ENCODE measurements around the gene FOXJ3. TPM values are rescaled to one million over a fixed set of nuclear protein-coding genes. Genes with fewer than 3 reads are reported as not detected.

Gene FOXJ3
- total and polyA plus RNA-seq, 2 of the 8 experiments (the other 6 are each of a cell fraction or from before 2014, with no cell fraction given): 48.6 to 51.9 TPM

- Histone ChIP-seq H3K79me2 (ENCODE audit: control insufficient read depth in 1 of 2, insufficient read depth in 2 of 2, low read length in 2 of 2) (peaks cover 66 to 98% of the 10 kb centered on the region in 2 experiments), H4K8ac (ENCODE audit: extremely low read depth, insufficient read depth, low read length) (no peak overlapping the region), H3K23ac (ENCODE audit: insufficient read length) (no peak overlapping the region), H3K79me1 (ENCODE audit: low read depth, low read length) (0 out of 2 replicates have a peak, but pooled peaks cover 2% of the 10 kb centered on the region), H3K4me1 (replicated peaks in 1 of 4; ENCODE audit: control insufficient read depth in 3 of 4, insufficient read depth in 4 of 4, low read length in 3 of 4) (no peaks in the 10 kb centered on the region; a peak in 3 of 7 replicates), H3K4ac (replicated peaks; ENCODE audit: insufficient read length, low read depth, low read length) (no peak overlapping the region), H3K14ac (ENCODE audit: insufficient read length) (no peak overlapping the region), H4K91ac (replicated peaks; ENCODE audit: insufficient read length, low read length) (no peak overlapping the region), H4K20me1 (replicated peaks in 1 of 2; ENCODE audit: control insufficient read depth in 1 of 2, insufficient read depth in 2 of 2, low read length in 2 of 2) (peaks cover 10 to 31% of the 10 kb centered on the region in 2 experiments), H3K4me3 (ENCODE audit: extremely low read depth in 1 of 4, insufficient read depth in 2 of 4, low read depth in 3 of 4, low read length in 4 of 4) (no peak overlapping the region), H2AFZ (ENCODE audit: low read length) (no peak overlapping the region), H2AK5ac (ENCODE audit: low read depth, low read length) (no peak overlapping the region), H3K23me2 (ENCODE audit: low read depth, low read length) (peaks cover 4% of the 10 kb centered on the region; the same call in 1 of the 2 replicates), H3K27me3 (replicated peaks in 1 of 4; ENCODE audit: control insufficient read depth in 3 of 4, extremely low read depth in 1 of 4, insufficient read depth in 3 of 4, low read length in 3 of 4) (no peaks in the 10 kb centered on the region), H3K36me3 (ENCODE audit: control insufficient read depth in 2 of 4, insufficient read depth in 4 of 4, low read length in 3 of 4) (no peaks in the 10 kb centered on the region), H3K27ac (ENCODE audit: low read depth, low read length) (no peak overlapping the region), H2BK20ac (ENCODE audit: low read length) (no peak overlapping the region), H4K5ac (ENCODE audit: insufficient read length, low read depth, low read length) (no peak overlapping the region), H3K9ac (replicated peaks in 1 of 4; ENCODE audit: extremely low read depth in 1 of 4, low read depth in 3 of 4, low read length in 3 of 4) (no peak overlapping the region), H2BK120ac (replicated peaks; ENCODE audit: low read depth, low read length) (no peak overlapping the region), H3K18ac (ENCODE audit: extremely low read depth, low read length) (no peak overlapping the region), H2BK15ac (ENCODE audit: low read length) (no peak overlapping the region), H2BK5ac (ENCODE audit: low read depth, low read length) (no peak overlapping the region), H3K9me3 (ENCODE audit: insufficient read depth in 2 of 2, low read depth in 1 of 2, low read length in 1 of 2) (no peaks in the 10 kb centered on the region), H3K56ac (replicated peaks; ENCODE audit: insufficient read length, low read depth, low read length) (no peak overlapping the region), H2BK12ac (ENCODE audit: low read depth, low read length) (no peak overlapping the region), H3K4me2 (ENCODE audit: insufficient read depth in 1 of 2, low read depth in 2 of 2, low read length in 2 of 2) (no peak overlapping the region)
- POLR2A ChIA-PET (ENCODE audit: partially characterized antibody): interaction anchor here (1.1 to 1.5 kb wide), 3 partner anchors 8 to 155 kb away, joined by 3 to 4 read pairs (median 4); no protein-coding TSS in a partner anchor
- DNase-seq (ENCODE audit: low read depth in 1 of 2, low spot score in 2 of 2) (no peak), FAIRE-seq (no peak)
- no peak for TF ChIP-seq NRF1 (IDR thresholded peaks at IDR 0.05; ENCODE audit: low read depth, low read length)
- no peak for TF ChIP-seq MAFK (IDR thresholded peaks at IDR 0.05; ENCODE audit: low read depth, low read length)
- CTCF ChIA-PET (ENCODE audit: partially characterized antibody): interaction anchor here (0.6 to 1.6 kb wide), 3 partner anchors 10 to 173 kb away, joined by 4 to 9 read pairs (median 5); no protein-coding TSS in a partner anchor
- 93% methylated on average over 4 of the region's 4 CpGs; no CpG with 5 or more reads in 1 of the 2 experiments for WGBS, 2 experiments (ENCODE audit: extremely low coverage in 1 of 2, insufficient coverage in 1 of 2, insufficient read length in 1 of 2, insufficient replicate concordance in 2 of 2, low coverage in 1 of 2, low lambda C conversion rate in 2 of 2, missing lambda C conversion rate in 1 of 2)
These were observed 6.0 kb downstream of the FOXJ3 start for GRCh38 chr1:42328916-42329496.

All from H1 (cell line).